NAMALWA (cell line): ENCODE measurements around the gene KRT71.

Experiments
- DNase-seq: peaks from one replicate; pipeline ENCODE4 v3.0.0-alpha.2; 2015; ENCODE audit warnings: low spot score

KRT71 gene

GRCh38 chr12:52537101-52537500, 15.8 kb downstream of the KRT71 start:
- DNase-seq, result no peak

- no peak for DNase-seq
Measured at GRCh38 chr12:52535574-52535973, 17.4 kb downstream of the KRT71 start.

DNA sequence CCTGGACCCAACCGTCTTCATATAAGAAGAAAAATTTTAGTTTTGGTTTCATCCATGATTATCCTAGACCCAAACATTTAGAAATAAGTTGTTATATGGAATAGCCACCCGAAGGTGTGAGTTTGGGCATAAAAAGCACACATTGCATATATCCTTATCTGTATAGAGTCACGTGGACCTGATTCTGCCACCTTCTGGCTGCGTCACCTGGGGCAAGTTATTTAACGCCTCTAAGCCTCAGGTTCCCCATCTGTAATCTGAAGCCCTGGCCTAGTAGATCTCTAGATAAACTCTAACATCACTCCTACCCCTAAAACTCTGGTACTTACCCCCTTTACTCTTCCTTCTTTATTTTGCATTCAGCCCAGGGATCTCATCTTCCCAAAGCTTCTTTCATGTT, 18.5 kb downstream of the KRT71 start:
- DNase-seq, result no peak

DNA sequence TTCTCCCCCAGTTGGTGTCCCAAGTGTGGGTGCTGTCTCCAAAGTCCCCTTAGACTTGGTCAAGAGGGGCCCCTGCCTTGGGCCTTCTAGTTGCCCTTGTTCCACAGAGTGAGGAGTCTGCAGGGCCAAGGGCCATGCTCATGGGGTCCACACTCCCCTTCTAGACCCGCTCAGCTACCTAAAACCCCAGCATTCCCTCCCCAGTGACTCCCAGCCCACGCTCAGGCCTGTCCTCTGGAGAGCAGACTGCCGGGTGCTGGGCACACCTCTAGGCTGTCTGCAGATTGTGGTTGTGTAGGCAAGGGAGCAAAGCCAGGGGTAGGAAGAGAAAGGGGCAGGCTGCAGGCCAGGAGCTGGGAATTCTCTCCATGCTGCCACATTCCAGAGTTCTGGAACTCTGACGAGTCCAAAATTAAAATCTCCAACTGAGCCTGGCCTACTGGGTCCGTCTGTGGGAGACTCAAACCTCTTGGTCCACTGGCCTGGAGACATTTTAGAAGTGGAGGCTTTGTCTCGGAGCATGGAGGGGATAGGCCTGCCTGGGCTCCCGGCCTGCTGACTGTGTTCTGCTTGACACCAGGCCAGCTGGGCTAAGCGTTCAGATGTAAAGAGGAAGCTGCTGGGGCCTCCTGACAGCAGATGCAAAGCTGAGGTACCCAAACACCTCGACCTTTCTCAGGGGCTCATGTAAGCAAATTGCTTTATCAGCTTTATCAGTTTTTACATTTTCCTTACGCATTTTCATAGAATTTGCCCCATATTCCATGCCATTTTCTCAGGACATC, 19.1 kb downstream of the KRT71 start:
- DNase-seq, result no peak

DNA sequence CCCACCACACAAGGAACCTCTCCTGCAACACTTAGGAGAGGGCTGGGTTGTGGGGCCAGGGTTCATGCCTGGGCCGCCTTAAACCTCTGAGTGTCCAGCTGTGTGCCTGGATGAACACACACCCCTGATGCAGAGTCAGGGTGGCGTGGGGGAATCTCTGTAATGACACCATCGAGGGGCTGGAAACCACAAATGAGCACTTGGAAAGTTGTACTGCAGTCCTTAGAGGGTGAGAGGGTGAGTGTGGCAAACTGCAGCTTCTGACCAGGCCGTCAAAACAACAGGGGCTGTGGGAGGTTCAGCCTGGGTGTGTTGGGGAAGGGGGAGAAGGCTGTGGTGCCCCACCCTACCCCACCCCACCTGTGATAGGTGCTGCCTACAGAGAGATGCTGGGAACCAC, 20.3 kb downstream of the KRT71 start:
- no peak for DNase-seq

- DNase-seq, result no peak
Measured at GRCh38 chr12:52531566-52532300, 21.2 kb downstream of the KRT71 start.

DNA sequence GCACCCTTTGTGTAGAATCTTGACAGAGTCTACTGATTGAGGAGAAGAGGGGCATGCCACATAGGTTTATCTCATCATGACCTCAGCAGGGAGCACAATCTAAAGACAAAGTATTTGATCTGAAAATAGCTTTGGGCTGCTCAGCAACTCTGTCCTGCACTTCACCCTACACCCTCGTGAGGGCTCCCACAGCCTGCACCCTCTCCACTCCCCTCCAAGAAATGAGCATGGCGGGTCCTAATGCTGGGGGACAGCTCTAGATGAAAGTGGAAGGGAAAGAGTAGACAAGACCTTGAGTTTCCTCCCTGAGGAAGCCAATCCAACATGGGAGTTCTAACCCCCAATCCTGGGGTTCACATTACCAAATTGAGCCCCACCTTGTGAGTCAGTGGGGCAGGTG, 22.0 kb downstream of the KRT71 start:
- DNase-seq, result no peak

DNA sequence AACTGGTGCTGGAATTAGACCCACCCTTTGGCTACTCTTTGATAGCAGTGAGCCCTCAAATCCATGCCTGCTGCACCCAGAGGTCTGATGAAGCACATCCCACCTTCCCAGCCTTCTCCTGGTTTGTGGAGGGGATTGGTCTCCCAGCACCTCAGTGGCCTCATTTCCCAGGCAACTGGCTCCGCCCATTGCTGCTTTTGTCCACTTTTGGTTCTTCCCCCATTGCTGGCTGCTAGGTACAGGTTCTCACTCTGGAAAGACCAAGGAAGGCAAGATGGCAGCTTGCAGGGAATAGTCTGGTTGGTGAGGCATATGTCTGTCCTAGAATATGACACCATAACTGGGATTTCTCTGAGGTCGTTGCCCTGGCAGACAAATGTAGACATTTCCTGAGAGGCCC, 22.6 kb downstream of the KRT71 start:
- DNase-seq, result no peak

GRCh38 chr12:52529846-52530245, 23.1 kb downstream of the KRT71 start:
- DNase-seq, result no peak

DNA sequence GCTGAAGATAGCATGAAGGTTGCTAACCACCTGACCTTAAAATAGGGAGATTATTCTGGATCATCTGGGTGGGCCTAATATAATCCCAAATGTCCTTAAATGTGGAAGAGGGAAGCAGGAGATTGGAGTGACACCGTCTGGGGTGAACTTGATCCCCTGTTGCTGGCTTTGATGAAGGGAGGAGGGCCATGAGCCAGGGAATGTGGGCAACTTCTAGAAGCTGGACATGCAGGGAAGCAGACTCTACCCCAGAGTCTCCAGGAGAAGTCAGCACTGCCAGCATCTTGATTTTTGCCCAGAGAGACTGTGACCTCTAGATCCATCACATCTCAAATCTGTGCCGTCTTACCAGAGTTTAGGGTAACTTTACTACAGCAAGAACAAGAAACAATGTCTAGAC, 23.5 kb downstream of the KRT71 start:
- no peak for DNase-seq

GRCh38 chr12:52528641-52529143, 24.3 kb downstream of the KRT71 start:
- no peak for DNase-seq

DNA sequence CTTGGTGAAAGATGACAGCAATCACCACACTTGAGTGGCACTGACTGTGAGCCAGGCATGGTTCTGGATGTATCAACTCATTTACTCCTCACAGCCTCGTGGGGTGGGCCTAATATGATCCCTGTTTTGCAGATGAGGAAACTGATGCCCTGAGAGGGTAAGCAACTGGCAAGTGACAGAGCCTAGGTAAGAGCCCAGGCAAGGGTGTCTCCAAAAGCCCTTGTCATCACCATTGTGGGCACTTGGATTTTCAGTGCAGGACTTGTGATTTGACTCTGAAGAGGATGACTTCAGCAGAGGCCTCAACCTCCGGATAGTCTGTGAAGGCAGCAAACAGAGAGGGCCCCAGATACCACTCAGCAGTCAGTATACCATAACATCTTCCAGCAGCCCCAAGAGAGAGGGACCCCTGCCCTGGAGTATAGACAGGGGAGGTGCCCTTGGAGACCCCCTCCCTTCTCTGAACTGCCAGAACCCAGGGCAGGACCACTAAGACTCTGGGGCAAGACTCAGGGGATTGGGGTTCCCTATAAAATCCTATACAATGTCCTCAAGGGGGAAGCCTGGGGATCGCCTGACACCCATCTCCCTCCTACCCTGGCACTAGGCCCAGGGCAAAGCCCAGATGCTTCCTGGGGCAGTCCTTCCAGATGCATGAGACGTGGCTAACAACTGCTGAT, 25.7 kb downstream of the KRT71 start:
- no peak for DNase-seq

DNA sequence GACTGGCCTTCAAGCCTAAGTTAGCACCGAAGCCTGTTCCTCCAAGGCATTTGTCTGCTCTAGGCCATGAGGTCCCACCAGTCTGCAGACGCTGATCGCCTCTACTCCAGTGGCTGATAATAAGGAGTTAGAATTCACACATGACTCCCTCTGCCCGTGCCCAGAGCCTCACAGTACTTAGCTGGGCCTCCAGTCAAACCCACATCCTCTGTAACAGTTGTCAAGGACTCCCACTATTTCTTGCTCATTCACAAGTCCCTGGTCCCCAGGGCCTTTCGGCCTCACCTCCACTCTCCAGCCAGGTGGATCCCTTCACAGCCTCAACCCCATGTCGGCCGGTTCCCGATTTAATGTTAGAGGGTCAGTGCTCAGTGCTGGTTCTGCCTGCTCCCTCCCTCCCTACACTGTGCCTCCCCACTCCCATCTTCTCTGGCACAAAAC, 26.4 kb downstream of the KRT71 start:
- no peak for DNase-seq

GRCh38 chr12:52525661-52526499, 27.1 kb downstream of the KRT71 start:
- DNase-seq, result no peak

DNA sequence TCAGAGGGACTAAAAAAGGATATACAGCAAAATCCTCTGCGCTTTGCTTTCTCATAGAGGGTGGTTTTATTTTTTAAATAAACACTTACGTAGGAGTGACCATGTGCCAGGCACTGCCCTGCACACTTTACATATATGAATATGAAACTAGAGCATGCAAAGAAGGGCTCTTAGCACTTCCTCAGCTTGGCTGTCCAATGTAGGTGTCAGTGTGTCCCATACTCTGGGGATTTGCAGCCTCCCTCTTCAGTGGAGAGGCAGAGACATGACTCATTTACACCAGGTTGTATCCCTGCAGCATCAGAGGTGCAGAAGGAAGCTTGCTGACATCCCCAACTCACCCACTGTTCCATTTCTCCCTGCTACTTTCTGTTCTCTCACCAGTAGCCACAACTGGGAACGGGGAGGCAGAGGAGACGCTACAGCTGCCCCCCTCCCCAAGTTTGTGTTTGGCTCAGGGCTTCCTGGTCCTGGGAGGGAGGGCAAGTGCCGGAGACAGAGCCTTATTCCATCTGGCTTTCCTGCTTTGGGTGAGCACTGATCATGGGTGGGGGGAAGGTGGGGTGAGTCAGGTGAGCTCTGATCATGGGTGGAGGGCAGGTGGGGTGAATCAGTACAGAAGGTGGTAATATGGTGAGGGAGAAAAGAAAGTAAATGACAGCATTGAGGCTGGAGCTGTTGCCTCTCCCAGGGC, 27.9 kb downstream of the KRT71 start:
- DNase-seq, result no peak

DNA sequence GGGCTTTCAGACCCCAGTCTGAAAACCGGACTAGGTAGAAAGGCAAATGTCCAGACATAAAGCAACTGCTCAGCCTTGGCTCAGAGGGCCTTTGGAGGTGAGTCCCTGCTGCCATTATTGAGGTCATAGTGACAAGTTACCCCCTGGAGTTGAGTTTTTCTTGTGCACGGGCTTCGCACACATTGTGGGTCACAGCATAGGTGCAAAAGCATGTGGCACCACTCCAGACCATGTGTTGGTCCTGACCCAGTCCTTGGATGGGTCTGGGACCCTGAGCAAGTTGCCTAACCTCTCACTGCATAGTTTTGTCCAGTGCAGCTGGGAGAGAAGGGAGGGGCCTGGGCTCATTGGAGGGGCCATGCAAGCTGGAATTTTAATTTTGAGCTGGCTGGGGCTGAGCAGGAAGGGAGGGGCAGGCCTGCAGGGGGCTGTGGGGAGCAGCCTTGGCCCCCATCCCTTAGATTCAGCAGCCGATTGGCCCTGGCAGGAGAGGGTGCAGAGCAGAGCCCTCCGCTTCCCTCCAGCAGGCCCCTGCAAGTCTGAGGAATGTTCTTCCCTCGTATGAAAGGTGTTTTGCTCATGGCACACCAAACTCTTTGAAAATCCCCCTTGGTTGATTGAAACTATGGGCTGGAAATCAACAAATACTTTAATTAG, 28.6 kb downstream of the KRT71 start:
- no peak for DNase-seq

DNA sequence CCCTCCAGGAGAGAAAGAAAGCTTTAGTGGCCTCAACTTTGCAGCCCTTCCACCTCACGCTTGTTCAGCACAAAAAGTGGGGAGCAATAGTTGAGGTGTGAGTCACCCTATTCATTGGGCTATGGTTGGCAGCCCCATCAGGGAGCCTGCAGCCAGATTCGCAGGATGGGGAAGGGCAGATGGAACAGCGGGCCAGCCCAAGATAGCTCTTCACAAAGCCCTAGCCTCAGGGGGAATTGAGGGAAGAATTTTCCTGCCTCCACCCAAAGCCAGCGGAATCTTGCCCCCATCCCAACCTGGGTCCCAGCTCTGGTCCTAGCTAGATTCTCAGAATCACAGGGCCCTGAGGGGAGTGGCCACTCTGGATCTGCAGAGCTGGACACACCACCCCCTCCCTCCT, 29.1 kb downstream of the KRT71 start:
- DNase-seq, result no peak

DNA sequence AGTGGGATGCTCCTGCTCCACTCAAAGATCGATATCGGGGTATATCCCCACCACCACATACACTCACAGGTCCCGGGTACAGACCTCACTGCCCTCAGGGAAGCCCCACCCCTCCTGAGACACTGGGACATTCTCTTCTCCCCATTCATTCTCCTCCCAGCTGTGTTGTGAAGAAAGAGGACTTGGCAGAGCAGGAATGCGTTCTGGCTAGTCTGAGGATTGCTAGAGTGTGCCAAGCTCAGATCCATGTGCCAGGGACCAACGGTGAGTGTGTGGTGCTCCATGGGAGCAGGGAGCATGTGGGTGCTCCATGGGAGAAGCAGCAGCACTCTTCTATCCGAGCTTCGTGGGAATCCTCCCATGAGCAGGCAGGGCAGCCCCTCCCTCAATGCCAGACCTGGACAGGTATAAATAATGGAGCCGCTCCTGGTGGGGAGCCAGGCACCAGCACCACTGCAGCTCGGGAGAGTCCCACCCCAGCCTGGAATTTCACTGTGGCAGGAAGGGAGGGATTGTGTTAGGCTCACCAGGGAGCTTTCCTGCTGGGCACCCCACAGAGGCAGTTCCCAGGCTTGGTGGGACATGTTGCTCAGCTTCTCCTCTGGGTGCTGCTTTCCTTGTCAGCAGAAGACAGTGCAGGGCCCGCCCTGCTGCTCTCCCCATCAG, 30.5 kb downstream of the KRT71 start:
- DNase-seq, result no peak

- no peak for DNase-seq
Measured at GRCh38 chr12:52521568-52522266, 31.2 kb downstream of the KRT71 start.

- no peak for DNase-seq
Measured at GRCh38 chr12:52521175-52521567, 31.8 kb downstream of the KRT71 start.
